Testis (tissue), 3 donors: ENCODE measurements around the gene SNORC. TPM values are rescaled to one million over a fixed set of nuclear protein-coding genes. Genes with fewer than 3 reads are reported as not detected.

Experiments used
- DNase-seq: peaks from one replicate; pipeline ENCODE4 v3.0.0-alpha.2; 2019
- H3K27ac ChIP-seq, 2 donors: fragments of 200-600 bp; sonication (generic); one replicate each; pipeline ENCODE4 v1.5.1; 2019
- H3K27me3 ChIP-seq: fragments of 200-600 bp; sonication (generic); one replicate; pipeline ENCODE4 v1.5.1; 2019
- H3K36me3 ChIP-seq: fragments of 200-600 bp; sonication (generic); one replicate; pipeline ENCODE4 v1.5.1; 2017; ENCODE audit warnings: low read depth; ENCODE audit errors: missing control alignments
- H3K4me1 ChIP-seq: fragments of 200-600 bp; sonication (generic); one replicate; pipeline ENCODE4 v1.5.1; 2019
- H3K4me3 ChIP-seq, 2 donors: fragments of 200-600 bp; sonication (generic); one replicate each; pipeline ENCODE4 v1.5.1; 2017 to 2019
- H3K9me3 ChIP-seq: fragments of 200-600 bp; sonication (generic); one replicate; pipeline ENCODE4 v1.5.1; 2017
- POLR2A ChIP-seq: fragments of 450-650 bp; IDR thresholded peaks from one replicate; pipeline ENCODE4 v1.6.1; 2017; ENCODE audit warnings: antibody characterized with exemption, mild to moderate bottlenecking, moderate library complexity
- WGBS, 2 donors: methylation state at CpG; one replicate each; pipeline ENCODE4 v1.1.5; 2018; 5-methylcytosine and 5-hydroxymethylcytosine counted together
- intact Hi-C: fragments of 100-400 bp; cut with DNase I; formaldehyde crosslinking; loops from one replicate; pipeline ENCODE4 v1.15.1; 2023; ENCODE audit warnings: low total_unique reads
- polyA plus RNA-seq: library from polyadenylated mRNA; stranded (reverse); fragments of 350-450 nt; fragmentation: Illumina TruSeq; extraction: RNeasy Lipid Tissue Mini Kit (QIAGEN cat#74804); gene quantifications from one replicate; pipeline ENCODE4 v1.2.3, GENCODE V29; 2014; ENCODE audit warnings: low read depth, low replicate concordance; ENCODE audit not compliant: insufficient read depth
- total RNA-seq, 2 donors: library from RNA; depleted of rRNA; stranded (reverse); fragments of >200 nt; gene quantifications; one replicate each; pipeline ENCODE4 v1.2.3, GENCODE V29; 2016
- TF ChIP-seq, protein P1 (sequence below), 3 experiments: fragments of 450-650 bp in 2 of 3; fragments of 200-600 bp in 1 of 3; sonication (generic) in 1 of 3; IDR thresholded peaks; one replicate each; pipeline ENCODE4 v1.5.1; 2016 to 2019; ENCODE audit warnings: antibody characterized with exemption in 3 of 3, mild to moderate bottlenecking in 2 of 3, moderate library complexity in 1 of 3

Gene SNORC
- total and polyA plus RNA-seq, 3 donors from 2014 or later, result 7.3 to 15.9 (median 14.5) TPM

DNA sequence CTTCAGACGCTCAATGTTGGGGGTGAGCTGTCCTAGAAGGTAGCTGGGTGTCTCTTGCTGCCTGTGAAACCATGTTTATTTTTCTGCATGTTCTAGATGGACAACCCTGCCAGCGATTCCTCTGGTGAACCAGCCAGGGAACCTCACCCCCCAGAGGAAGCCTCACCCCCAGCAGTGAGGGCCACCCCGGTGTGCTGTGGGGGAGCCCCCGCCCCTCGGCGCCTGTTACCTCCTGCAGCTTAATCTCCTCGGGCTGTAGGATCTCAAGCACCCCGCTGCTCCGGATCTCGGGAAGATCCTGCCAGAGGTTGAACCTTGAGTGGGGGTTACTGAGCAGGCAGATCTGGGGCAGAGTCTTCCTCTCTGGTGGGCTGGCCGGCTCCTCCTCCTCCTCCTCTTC, 50.0 kb downstream of the SNORC start:
- Histone ChIP-seq H3K27ac (no peak overlapping the region), H3K27me3 (no peaks in the 10 kb centered on the region), H3K36me3 (no peaks in the 10 kb centered on the region), H3K4me3 (no peak overlapping the region), H3K9me3 (no peaks in the 10 kb centered on the region), H3K4me1 (no peaks in the 10 kb centered on the region)
- TF ChIP-seq, protein P1, sequence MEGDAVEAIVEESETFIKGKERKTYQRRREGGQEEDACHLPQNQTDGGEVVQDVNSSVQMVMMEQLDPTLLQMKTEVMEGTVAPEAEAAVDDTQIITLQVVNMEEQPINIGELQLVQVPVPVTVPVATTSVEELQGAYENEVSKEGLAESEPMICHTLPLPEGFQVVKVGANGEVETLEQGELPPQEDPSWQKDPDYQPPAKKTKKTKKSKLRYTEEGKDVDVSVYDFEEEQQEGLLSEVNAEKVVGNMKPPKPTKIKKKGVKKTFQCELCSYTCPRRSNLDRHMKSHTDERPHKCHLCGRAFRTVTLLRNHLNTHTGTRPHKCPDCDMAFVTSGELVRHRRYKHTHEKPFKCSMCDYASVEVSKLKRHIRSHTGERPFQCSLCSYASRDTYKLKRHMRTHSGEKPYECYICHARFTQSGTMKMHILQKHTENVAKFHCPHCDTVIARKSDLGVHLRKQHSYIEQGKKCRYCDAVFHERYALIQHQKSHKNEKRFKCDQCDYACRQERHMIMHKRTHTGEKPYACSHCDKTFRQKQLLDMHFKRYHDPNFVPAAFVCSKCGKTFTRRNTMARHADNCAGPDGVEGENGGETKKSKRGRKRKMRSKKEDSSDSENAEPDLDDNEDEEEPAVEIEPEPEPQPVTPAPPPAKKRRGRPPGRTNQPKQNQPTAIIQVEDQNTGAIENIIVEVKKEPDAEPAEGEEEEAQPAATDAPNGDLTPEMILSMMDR (IDR thresholded peaks at IDR 0.05), result no peak
- no peak for TF ChIP-seq POLR2A
- 80 to 89% methylated on average over 4 to 11 of the region's 11 CpGs for WGBS, 2 donors
- DNase-seq, result no peak
- intact Hi-C loops, result no loop called here

DNA sequence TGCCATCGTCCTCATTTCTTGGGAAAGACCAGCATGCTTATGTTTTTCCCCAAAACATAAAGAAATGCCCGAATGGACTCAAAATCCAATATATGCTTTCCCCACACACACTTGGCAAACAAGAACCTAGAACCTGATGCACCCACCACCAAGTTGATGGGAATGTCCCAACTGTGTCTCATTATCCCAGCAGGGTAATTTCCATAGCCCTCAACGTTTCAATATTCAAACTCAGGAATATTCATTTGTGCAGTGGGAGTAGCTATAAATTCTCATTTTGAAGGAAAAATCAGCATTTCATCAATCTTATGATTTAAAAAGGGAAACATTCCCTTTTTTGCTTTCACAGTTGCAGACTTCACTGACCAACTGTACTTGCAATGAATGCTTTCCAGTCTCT, 50.7 kb downstream of the SNORC start:
- no peak overlapping the region for H3K4me3 ChIP-seq
- TF ChIP-seq POLR2A, result no peak
- TF ChIP-seq, protein P1 (IDR thresholded peaks at IDR 0.05), result no peak
- H3K27ac ChIP-seq, result no peak overlapping the region
- H3K36me3 ChIP-seq, result no peaks in the 10 kb centered on the region
- H3K9me3 ChIP-seq, result no peaks in the 10 kb centered on the region
- 76 to 82% methylated on average over 3 of the region's 3 CpGs for WGBS, 2 donors
- intact Hi-C loops, result no loop called here
- no peaks in the 10 kb centered on the region for H3K4me1 ChIP-seq
- H3K27me3 ChIP-seq, result no peaks in the 10 kb centered on the region
- no peak for DNase-seq

DNA sequence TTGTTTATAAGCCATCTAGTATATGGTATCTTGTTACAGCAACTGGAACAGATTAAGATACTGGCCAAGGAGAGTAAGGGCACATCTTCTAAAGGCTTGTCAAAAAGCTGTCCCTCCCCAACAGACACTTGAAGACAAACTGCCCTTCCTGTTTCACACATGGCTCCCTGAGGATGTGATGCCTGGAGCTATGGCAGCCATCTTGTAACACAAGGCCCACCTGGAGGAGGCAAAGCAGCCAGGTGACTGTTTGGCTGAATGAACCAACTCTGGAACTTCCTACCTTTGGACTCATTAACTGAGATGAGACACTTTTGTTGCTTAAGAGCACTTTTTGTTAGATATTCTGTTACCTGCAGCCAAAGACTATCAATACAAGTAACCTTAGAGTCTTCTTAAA, 54.4 kb downstream of the SNORC start:
- TF ChIP-seq, protein P1 (IDR thresholded peaks at IDR 0.05), result no peak
- TF ChIP-seq POLR2A, result no peak
- no peaks in the 10 kb centered on the region for H3K27me3 ChIP-seq
- H3K4me3 ChIP-seq, result no peak overlapping the region
- H3K9me3 ChIP-seq, result no peaks in the 10 kb centered on the region
- no peaks in the 10 kb centered on the region for H3K36me3 ChIP-seq
- intact Hi-C loops, result no loop called here
- H3K4me1 ChIP-seq, result no peaks in the 10 kb centered on the region
- no peak overlapping the region for H3K27ac ChIP-seq
- DNase-seq, result no peak

DNA sequence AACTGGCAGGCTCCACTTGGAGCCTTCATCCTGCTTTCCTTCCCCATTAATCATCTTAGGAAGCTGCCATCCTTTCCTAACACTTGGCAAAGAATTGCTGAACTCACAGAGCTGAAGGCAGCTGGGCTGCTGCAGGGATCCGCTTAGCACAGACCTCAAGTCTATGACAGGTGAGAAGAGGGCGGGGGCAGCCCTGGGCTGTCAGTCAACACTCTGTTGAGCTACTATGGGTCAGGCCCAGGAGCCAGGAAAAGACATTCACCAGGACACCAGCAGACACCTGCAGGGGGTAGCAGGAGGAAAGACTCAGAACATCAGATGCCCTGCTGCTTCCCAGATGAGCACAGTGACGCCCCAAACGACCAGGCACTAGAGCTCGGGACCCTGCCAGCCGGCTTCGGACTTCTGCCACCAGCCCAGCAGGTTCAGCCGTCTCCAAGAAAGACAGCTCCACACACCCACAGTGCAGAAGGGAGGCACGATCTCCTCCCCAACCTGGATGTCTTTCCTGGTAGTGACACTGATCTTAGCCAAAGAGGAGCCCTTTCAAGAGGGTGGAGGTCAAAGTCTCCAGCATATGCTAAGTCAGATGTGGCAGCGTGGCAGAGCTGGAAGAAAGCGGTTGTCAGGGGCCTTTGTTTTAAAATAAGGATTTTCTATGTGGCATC, 55.2 kb downstream of the SNORC start:
- intact Hi-C loops, result no loop called here
- no peak for DNase-seq
- TF ChIP-seq, protein P1 (IDR thresholded peaks at IDR 0.05), result no peak
- no peak for TF ChIP-seq POLR2A
- Histone ChIP-seq H3K27me3 (no peaks in the 10 kb centered on the region), H3K27ac (no peak overlapping the region), H3K4me1 (no peaks in the 10 kb centered on the region), H3K4me3 (no peak overlapping the region), H3K36me3 (no peaks in the 10 kb centered on the region), H3K9me3 (no peaks in the 10 kb centered on the region)
- WGBS, 2 donors, result 52 to 53% methylated on average over 5 to 11 of the region's 11 CpGs

DNA sequence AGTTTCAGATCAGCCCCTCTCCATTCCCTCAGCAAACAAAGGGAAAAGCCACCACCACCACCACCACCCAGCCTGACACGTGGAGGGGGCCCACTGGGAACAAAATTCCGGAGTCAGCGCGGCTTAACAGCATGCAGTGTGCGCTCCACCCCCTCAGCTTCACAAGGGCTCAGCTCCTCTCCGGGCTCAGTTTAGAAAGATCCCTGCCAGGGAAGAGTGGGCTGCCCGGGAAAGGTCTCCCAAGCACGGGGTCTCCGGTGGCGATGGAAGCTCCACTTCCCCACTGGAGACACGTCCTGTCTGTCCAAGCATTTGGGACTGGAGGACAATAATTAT, 55.7 kb downstream of the SNORC start:
- H3K4me3 ChIP-seq, result no peak overlapping the region
- no peaks in the 10 kb centered on the region for H3K27me3 ChIP-seq
- TF ChIP-seq, protein P1 (IDR thresholded peaks at IDR 0.05), result no peak
- TF ChIP-seq POLR2A, result no peak
- 43 to 62% methylated on average over 11 of the region's 11 CpGs for WGBS, 2 donors
- H3K36me3 ChIP-seq, result no peaks in the 10 kb centered on the region
- H3K27ac ChIP-seq, result no peak overlapping the region
- no peak for DNase-seq
- no peaks in the 10 kb centered on the region for H3K4me1 ChIP-seq
- no peaks in the 10 kb centered on the region for H3K9me3 ChIP-seq
- intact Hi-C loops, result no loop called here
